Colonic mucosa (tissue), 4 donors: Measurements from ENCODE around the gene FHOD1. TPM values are rescaled to one million over a fixed set of nuclear protein-coding genes. Genes with fewer than 3 reads are reported as not detected.

Experiments used
- DNase-seq: peaks from one replicate; pipeline ENCODE4 v3.0.0-alpha.2; 2020
- H3K27ac ChIP-seq: fragments of 200-600 bp; one replicate; pipeline ENCODE4 v1.8.0; 2021
- H3K27me3 ChIP-seq: fragments of 200-600 bp; one replicate; pipeline ENCODE4 v1.8.0; 2021
- H3K36me3 ChIP-seq: fragments of 200-600 bp; one replicate; pipeline ENCODE4 v1.8.0; 2021
- H3K4me1 ChIP-seq: fragments of 200-600 bp; one replicate; pipeline ENCODE4 v1.8.0; 2021; ENCODE audit warnings: mild to moderate bottlenecking
- H3K4me3 ChIP-seq: fragments of 200-600 bp; one replicate; pipeline ENCODE4 v1.8.0; 2021
- H3K9ac ChIP-seq, 2 donors: one replicate each; pipeline ENCODE4 v1.7.0; 2013; ENCODE audit warnings: control low read depth in 2 of 2, low read depth in 2 of 2, low read length in 2 of 2
- H3K9me3 ChIP-seq: fragments of 200-600 bp; one replicate; pipeline ENCODE4 v1.8.0; 2021
- CTCF ChIP-seq: fragments of 200-600 bp; IDR thresholded peaks from one replicate; pipeline ENCODE4 v1.8.0; 2022; ENCODE audit warnings: antibody characterized with exemption, mild to moderate bottlenecking
- intact Hi-C: fragments of 100-400 bp; cut with DNase I; formaldehyde crosslinking; loops from one replicate; pipeline ENCODE4 v1.14.1; 2022
- total RNA-seq, 2 donors: library from RNA; stranded (reverse); fragmentation: NEBNext Ultra II Directional in 1 of 2; extraction: Animal tissue kit (Norgen Biotek cat#: 25700) in 1 of 2; gene quantifications; one replicate each; pipeline ENCODE4 v1.2.1, GENCODE V29; 2021
- donor health status: healthy.
- donor health status: DM: no; HTN: no; CAD: no.
- donor health status: DM: no; HTN: no; CAD: no.

FHOD1 gene
- total RNA-seq, 2 donors from 2014 or later = 21.6 to 47.2 TPM

- no peak for TF ChIP-seq CTCF
- H3K27ac ChIP-seq = no peak overlapping the region
- no peaks in the 10 kb centered on the region for H3K27me3 ChIP-seq
- intact Hi-C loops = no loop called here
- H3K9me3 ChIP-seq = no peaks in the 10 kb centered on the region
- no peaks in the 10 kb centered on the region for H3K36me3 ChIP-seq
- no peaks in the 10 kb centered on the region for H3K4me1 ChIP-seq
- H3K4me3 ChIP-seq = no peak overlapping the region
- H3K9ac ChIP-seq = no peak overlapping the region
- no peak for DNase-seq
Observed at GRCh38 chr16:67208154-67208896, 39.0 kb downstream of the FHOD1 start.

GRCh38 chr16:67207249-67208091 is 39.8 kb downstream of the FHOD1 start:
- Histone ChIP-seq H3K27ac (no peak overlapping the region), H3K36me3 (no peaks in the 10 kb centered on the region), H3K4me1 (no peaks in the 10 kb centered on the region), H3K4me3 (no peak overlapping the region), H3K9me3 (no peaks in the 10 kb centered on the region), H3K9ac (peak overlapping the region in 1 of 2 donors; percentile 8), H3K27me3 (no peaks in the 10 kb centered on the region)
- DNase-seq = no peak
- TF ChIP-seq CTCF = no peak
- intact Hi-C loops = no loop called here

- no peak for TF ChIP-seq CTCF
- intact Hi-C loops = no loop called here
- H3K27ac ChIP-seq = no peak overlapping the region
- H3K4me3 ChIP-seq = no peak overlapping the region
- no peaks in the 10 kb centered on the region for H3K4me1 ChIP-seq
- no peaks in the 10 kb centered on the region for H3K9me3 ChIP-seq
- H3K9ac ChIP-seq = no peak overlapping the region
- no peaks in the 10 kb centered on the region for H3K27me3 ChIP-seq
- DNase-seq = no peak
- H3K36me3 ChIP-seq = no peaks in the 10 kb centered on the region
Observed at GRCh38 chr16:67206838-67207248, 40.4 kb downstream of the FHOD1 start.

GRCh38 chr16:67206129-67206837 is 41.0 kb downstream of the FHOD1 start:
- H3K36me3 ChIP-seq = no peaks in the 10 kb centered on the region

More at GRCh38 chr16:67206129-67206837, 41.0 kb downstream of the FHOD1 start:
- Histone ChIP-seq H3K4me3 (no peak overlapping the region), H3K27ac (no peak overlapping the region), H3K9ac (no peak overlapping the region), H3K27me3 (no peaks in the 10 kb centered on the region), H3K4me1 (no peaks in the 10 kb centered on the region), H3K9me3 (no peaks in the 10 kb centered on the region)
- intact Hi-C loops = no loop called here
- TF ChIP-seq CTCF = no peak
- no peak for DNase-seq
